Activated B cell treated with CpG ODN at 0.5 μM for 24 hours (primary cell): ENCODE measurements around the gene REPS2. TPM values are rescaled to one million over a fixed set of nuclear protein-coding genes. Genes with fewer than 3 reads are reported as not detected.

Experiments
- ATAC-seq: fragments of 200-7000 bp; cut with Tn5 transposase; one replicate; pipeline ENCODE4 v1.10.0; 2021; ENCODE audit warnings: low read depth, mild to moderate bottlenecking, moderate library complexity
- CTCF ChIA-PET: fragments of 350-600 bp; sonication (Branson Sonifier 250); formaldehyde crosslinking; loops from one replicate; lab custom pipeline; 2021; ENCODE audit warnings: antibody characterized with exemption; lab: Charles Lee
- POLR2A ChIA-PET: fragments of 350-600 bp; sonication (Branson Sonifier 250); formaldehyde crosslinking; loops from one replicate; lab custom pipeline; 2021; ENCODE audit warnings: antibody characterized with exemption; lab: Charles Lee
- DNase-seq: peaks from one replicate; pipeline ENCODE4 v3.0.0; 2022
- H3K27ac Mint-ChIP-seq: one replicate; pipeline ENCODE4 v1.8.0; 2020; ENCODE audit warnings: mixed read lengths
- H3K27me3 Mint-ChIP-seq: one replicate; pipeline ENCODE4 v1.8.0; 2021; ENCODE audit warnings: mixed read lengths
- H3K36me3 Mint-ChIP-seq: one replicate; pipeline ENCODE4 v1.8.0; 2021; ENCODE audit warnings: low read depth, mixed read lengths
- H3K4me1 Mint-ChIP-seq: one replicate; pipeline ENCODE4 v1.8.0; 2021; ENCODE audit warnings: mixed read lengths
- H3K4me3 Mint-ChIP-seq: one replicate; pipeline ENCODE4 v1.8.0; 2020; ENCODE audit warnings: mild to moderate bottlenecking, mixed read lengths
- H3K9me3 Mint-ChIP-seq: one replicate; pipeline ENCODE4 v1.8.0; 2020; ENCODE audit warnings: mixed read lengths
- CTCF ChIP-seq: fragments of 200-600 bp; IDR thresholded peaks from one replicate; pipeline ENCODE4 v1.8.0; 2022; ENCODE audit warnings: antibody characterized with exemption, mild to moderate bottlenecking
- intact Hi-C: fragments of 100-400 bp; cut with micrococcal nuclease; formaldehyde crosslinking; loops from one replicate; pipeline ENCODE4 v1.15.1; 2024
- total RNA-seq: library from RNA; stranded (reverse); gene quantifications from 2 replicates; pipeline ENCODE4 v1.2.3, GENCODE V29; 2022

Gene REPS2
- total RNA-seq, 1 donor from 2014 or later, result 2.0 TPM

GRCh38 chrX:17009856-17010625 lies 63.6 kb downstream of the REPS2 start:
- H3K27ac Mint-ChIP-seq, result no peak overlapping the region
- POLR2A ChIA-PET, result no interaction called here
- H3K4me1 Mint-ChIP-seq, result no peaks in the 10 kb centered on the region
- DNase-seq (no peak), ATAC-seq (no peak)
- H3K4me3 Mint-ChIP-seq, result no peak overlapping the region
- H3K27me3 Mint-ChIP-seq, result no peaks in the 10 kb centered on the region
- no peak for TF ChIP-seq CTCF
- intact Hi-C loops, result loop anchor here (5.0 kb wide), 1 partner anchor 37 kb away; no protein-coding TSS in a partner anchor
- CTCF ChIA-PET, result no interaction called here
- no peaks in the 10 kb centered on the region for H3K36me3 Mint-ChIP-seq
- no peaks in the 10 kb centered on the region for H3K9me3 Mint-ChIP-seq

GRCh38 chrX:17012465-17012864 lies 66.0 kb downstream of the REPS2 start:
- intact Hi-C loops, result no loop called here
- Mint-ChIP-seq H3K9me3 (no peaks in the 10 kb centered on the region), H3K27ac (no peak overlapping the region), H3K36me3 (peaks cover 2% of the 10 kb centered on the region), H3K4me3 (no peak overlapping the region), H3K27me3 (no peaks in the 10 kb centered on the region), H3K4me1 (no peaks in the 10 kb centered on the region)
- POLR2A ChIA-PET, result no interaction called here
- DNase-seq (no peak), ATAC-seq (no peak)
- no peak for TF ChIP-seq CTCF
- CTCF ChIA-PET, result no interaction called here

- intact Hi-C loops, result no loop called here
Observed at GRCh38 chrX:17014216-17014615, 67.8 kb downstream of the REPS2 start.

GRCh38 chrX:17017134-17017533 lies 70.7 kb downstream of the REPS2 start:
- Mint-ChIP-seq H3K9me3 (no peaks in the 10 kb centered on the region), H3K27me3 (no peaks in the 10 kb centered on the region), H3K36me3 (peaks cover 2% of the 10 kb centered on the region), H3K4me3 (no peak overlapping the region), H3K4me1 (peaks cover 7% of the 10 kb centered on the region), H3K27ac (no peak overlapping the region)
- ATAC-seq (no peak), DNase-seq (no peak)
- intact Hi-C loops, result no loop called here
- TF ChIP-seq CTCF, result no peak
- ChIA-PET CTCF (no interaction called here), POLR2A (interaction anchor here (0.7 kb wide), 1 partner anchor 151 kb away, joined by 13 read pairs; no protein-coding TSS in a partner anchor)

More at GRCh38 chrX:17014216-17014615, 67.8 kb downstream of the REPS2 start:
- no peak for TF ChIP-seq CTCF
- Mint-ChIP-seq H3K36me3 (peaks cover 2% of the 10 kb centered on the region), H3K4me3 (no peak overlapping the region), H3K27ac (no peak overlapping the region), H3K27me3 (no peaks in the 10 kb centered on the region), H3K4me1 (peaks cover 7% of the 10 kb centered on the region), H3K9me3 (no peaks in the 10 kb centered on the region)
- CTCF ChIA-PET, result no interaction called here
- DNase-seq, result no peak
- POLR2A ChIA-PET, result interaction anchor here (1.2 kb wide), 1 partner anchor 11 kb away, joined by 4 read pairs; no protein-coding TSS in a partner anchor
- no peak for ATAC-seq

GRCh38 chrX:17020356-17020755 lies 73.9 kb downstream of the REPS2 start:
- Mint-ChIP-seq H3K9me3 (no peaks in the 10 kb centered on the region), H3K36me3 (peaks cover 2% of the 10 kb centered on the region), H3K4me3 (no peak overlapping the region), H3K4me1 (peaks cover 10% of the 10 kb centered on the region), H3K27ac (no peak overlapping the region), H3K27me3 (no peaks in the 10 kb centered on the region)
- DNase-seq (no peak), ATAC-seq (no peak)
- POLR2A ChIA-PET, result no interaction called here
- intact Hi-C loops, result no loop called here
- CTCF ChIA-PET, result interaction anchor here (1.1 kb wide), 1 partner anchor 26 kb away, joined by 4 read pairs; no protein-coding TSS in a partner anchor
- no peak for TF ChIP-seq CTCF
